Smooth muscle cell (in vitro differentiated cells): Measurements from ENCODE around the gene YARS1. TPM values are rescaled to one million over a fixed set of nuclear protein-coding genes. Genes with fewer than 3 reads are reported as not detected.
A peak's percentile ranks its signal among the peaks of the same experiment; 100 is the strongest.

Experiments used
- DNase-seq: peaks from one replicate; lab custom pipeline; 2025; ENCODE audit not compliant: unreplicated experiment; lab: John Stamatoyannopoulos, UW
- H2AFZ ChIP-seq: fragments of 200-600 bp; sonication (generic); 2 replicates; pipeline ENCODE4 v1.6.0; 2016; ENCODE audit warnings: antibody characterized with exemption, low read depth, mild to moderate bottlenecking
- H3F3A ChIP-seq: fragments of 200-600 bp; sonication (generic); 2 replicates; pipeline ENCODE4 v1.6.0; 2017; ENCODE audit warnings: antibody characterized with exemption, low read depth
- H3K27ac ChIP-seq: fragments of 200-600 bp; sonication (generic); 2 replicates; pipeline ENCODE4 v1.5.1; 2016; ENCODE audit warnings: low read depth, mild to moderate bottlenecking
- H3K27me3 ChIP-seq: fragments of 200-600 bp; sonication (generic); 2 replicates; pipeline ENCODE4 v1.6.1; 2016; ENCODE audit warnings: low read depth, mild to moderate bottlenecking
- H3K36me3 ChIP-seq: fragments of 200-600 bp; sonication (generic); 2 replicates; pipeline ENCODE4 v1.5.1; 2016; ENCODE audit warnings: low read depth
- H3K4me1 ChIP-seq: fragments of 200-600 bp; sonication (generic); 2 replicates; pipeline ENCODE4 v1.5.1; 2016; ENCODE audit warnings: low read depth
- H3K4me2 ChIP-seq: fragments of 200-600 bp; sonication (generic); 2 replicates; pipeline ENCODE4 v1.6.0; 2016; ENCODE audit warnings: mild to moderate bottlenecking
- H3K4me3 ChIP-seq: fragments of 200-600 bp; sonication (generic); 2 replicates; pipeline ENCODE4 v1.5.1; 2016; ENCODE audit warnings: mild to moderate bottlenecking
- H3K79me2 ChIP-seq: fragments of 200-600 bp; sonication (generic); 2 replicates; pipeline ENCODE4 v1.6.0; 2016; ENCODE audit warnings: low read depth, mild to moderate bottlenecking
- H3K9ac ChIP-seq: fragments of 200-600 bp; sonication (generic); 2 replicates; pipeline ENCODE4 v1.6.0; 2016; ENCODE audit warnings: low read depth
- H3K9me3 ChIP-seq: fragments of 200-600 bp; sonication (generic); replicated peaks from 2 replicates; pipeline ENCODE4 v1.5.1; 2016; ENCODE audit warnings: low read depth
- H4K20me1 ChIP-seq: fragments of 200-600 bp; sonication (generic); 2 replicates; pipeline ENCODE4 v1.6.0; 2016; ENCODE audit warnings: low read depth
- CTCF ChIP-seq: fragments of 200-600 bp; sonication (generic); IDR thresholded peaks from 2 replicates; pipeline ENCODE4 v1.5.1; 2017; ENCODE audit warnings: borderline replicate concordance, mild to moderate bottlenecking, antibody characterized with exemption; ENCODE audit not compliant: insufficient read depth, poor library complexity, severe bottlenecking
- WGBS: methylation state at CpG from one replicate; pipeline ENCODE4 v1.1.7; 2016; ENCODE audit warnings: low lambda C conversion rate; 5-methylcytosine and 5-hydroxymethylcytosine counted together
- polyA plus RNA-seq: library from polyadenylated mRNA; unstranded; fragments of >200 nt; fragmentation: Nextera tagmentation; extraction: Ambion mirVana; gene quantifications from 2 replicates; pipeline ENCODE4 v1.2.1, GENCODE V29; 2016
- total RNA-seq: library from RNA; depleted of rRNA; stranded (reverse); fragments of >200 nt; gene quantifications from 2 replicates; pipeline ENCODE4 v1.2.3, GENCODE V29; 2014

Gene YARS1
- total and polyA plus RNA-seq, 2 experiments from 2014 or later = 52.1 to 82.9 TPM

GRCh38 chr1:32765570-32766327, 51.4 kb downstream of the YARS1 start:
- no peak for TF ChIP-seq CTCF
- H3K27ac ChIP-seq = no peak overlapping the region
- H3K4me3 ChIP-seq = peak overlapping the region; percentile 31
- no peak overlapping the region for H3K9ac ChIP-seq
- H3K27me3 ChIP-seq = no peaks in the 10 kb centered on the region
- no peaks in the 10 kb centered on the region for H3K36me3 ChIP-seq
- DNase-seq = no peak
- no peaks in the 10 kb centered on the region for H3K9me3 ChIP-seq
- H4K20me1 ChIP-seq = peaks cover 32% of the 10 kb centered on the region
- WGBS = 18% methylated on average over 22 of the region's 27 CpGs
- peaks cover 31% of the 10 kb centered on the region for H3K4me1 ChIP-seq
- peaks cover 4% of the 10 kb centered on the region for H3F3A ChIP-seq
- peaks cover 22% of the 10 kb centered on the region for H3K79me2 ChIP-seq
- H3K4me2 ChIP-seq = peak overlapping the region; percentile 84
- no peak overlapping the region for H2AFZ ChIP-seq

GRCh38 chr1:32764826-32765569, 52.2 kb downstream of the YARS1 start:
- Histone ChIP-seq H3K27ac (no peak overlapping the region), H3K9me3 (no peaks in the 10 kb centered on the region), H3K4me3 (peak overlapping the region; percentile 31), H3K4me1 (peaks cover 37% of the 10 kb centered on the region), H3K79me2 (peaks cover 26% of the 10 kb centered on the region), H3K9ac (no peak overlapping the region), H3F3A (peaks cover 4% of the 10 kb centered on the region), H3K27me3 (no peaks in the 10 kb centered on the region), H2AFZ (no peak overlapping the region), H4K20me1 (peaks cover 33% of the 10 kb centered on the region), H3K36me3 (no peaks in the 10 kb centered on the region), H3K4me2 (peak overlapping the region; percentile 84)
- DNase-seq = no peak
- no peak for TF ChIP-seq CTCF
- WGBS = 18% methylated on average over 7 of the region's 7 CpGs

- no peak for TF ChIP-seq CTCF
- no peak for DNase-seq
- Histone ChIP-seq H3K9me3 (no peaks in the 10 kb centered on the region), H3K4me2 (no peak overlapping the region), H3K27me3 (no peaks in the 10 kb centered on the region), H3K9ac (no peak overlapping the region), H3K36me3 (no peaks in the 10 kb centered on the region), H3F3A (peaks cover 7% of the 10 kb centered on the region), H2AFZ (no peak overlapping the region), H3K79me2 (peaks cover 26% of the 10 kb centered on the region), H3K4me3 (no peak overlapping the region), H3K4me1 (peaks cover 52% of the 10 kb centered on the region), H3K27ac (no peak overlapping the region), H4K20me1 (peaks cover 46% of the 10 kb centered on the region)
- WGBS = 70% methylated on average over 5 of the region's 5 CpGs
These were observed 53.9 kb downstream of the YARS1 start for GRCh38 chr1:32763221-32763620.
